Amniotic epithelial cell (primary cell): ENCODE measurements around the gene CXorf49B.
"Not testable (repeated sequence)": the region's sequence is repeated elsewhere in the genome, so short reads cannot be mapped to it uniquely, and the experiment has no call there.

Experiments
- DNase-seq: peaks from one replicate; pipeline ENCODE4 v3.0.0-alpha.2; 2010; ENCODE audit warnings: low read depth

The CXorf49B gene

GRCh38 chrX:71763049-71763448 lies at the start of gene CXorf49B:
Gene CXorf49B (plus strand): TSS chrX:71763349. CDS start chrX:71763424, 75 bp downstream.
- DNase-seq, result not testable (repeated sequence)

GRCh38 chrX:71714064-71714463 lies 49.1 kb upstream of the CXorf49B start:
- not testable (repeated sequence) for DNase-seq

GRCh38 chrX:71715551-71715950 lies 47.6 kb upstream of the CXorf49B start:
- not testable (repeated sequence) for DNase-seq

GRCh38 chrX:71716323-71716722 lies 46.8 kb upstream of the CXorf49B start:
- not testable (repeated sequence) for DNase-seq

GRCh38 chrX:71718185-71718584 lies 45.0 kb upstream of the CXorf49B start, which contains the start of gene CXorf49:
Gene CXorf49 (minus strand): TSS chrX:71718285. CDS start chrX:71718151, 134 bp downstream.
- DNase-seq, result not testable (repeated sequence)

GRCh38 chrX:71719195-71719594 lies 44.0 kb upstream of the CXorf49B start:
- not testable (repeated sequence) for DNase-seq

GRCh38 chrX:71720289-71720886 lies 42.8 kb upstream of the CXorf49B start:
- DNase-seq, result not testable (repeated sequence)

GRCh38 chrX:71760688-71761281 lies 2.4 kb upstream of the CXorf49B start:
- DNase-seq, result not testable (repeated sequence)

GRCh38 chrX:71764832-71765231 lies 1.7 kb downstream of the CXorf49B start:
- not testable (repeated sequence) for DNase-seq

- DNase-seq, result not testable (repeated sequence)
These were observed 2.5 kb downstream of the CXorf49B start for GRCh38 chrX:71765613-71766012.

- DNase-seq, result not testable (repeated sequence)
These were observed 4.0 kb downstream of the CXorf49B start for GRCh38 chrX:71767134-71767533.

- DNase-seq, result not testable (repeated sequence)
These were observed 15.2 kb downstream of the CXorf49B start for GRCh38 chrX:71778322-71778721.

GRCh38 chrX:71782225-71782949 lies 19.2 kb downstream of the CXorf49B start:
- DNase-seq, result not testable (repeated sequence)

- not testable (repeated sequence) for DNase-seq
These were observed 19.8 kb downstream of the CXorf49B start for GRCh38 chrX:71782950-71783299.

GRCh38 chrX:71783569-71784347 lies 20.6 kb downstream of the CXorf49B start:
- not testable (repeated sequence) for DNase-seq

GRCh38 chrX:71784348-71784983 lies 21.3 kb downstream of the CXorf49B start:
- DNase-seq, result not testable (repeated sequence)

- not testable (repeated sequence) for DNase-seq
These were observed 43.3 kb downstream of the CXorf49B start for GRCh38 chrX:71806450-71806849.

- DNase-seq, result no peak
These were observed 46.7 kb downstream of the CXorf49B start for GRCh38 chrX:71809886-71810285.

GRCh38 chrX:71814123-71814912 lies 51.2 kb downstream of the CXorf49B start:
- no peak for DNase-seq

- no peak for DNase-seq
These were observed 52.2 kb downstream of the CXorf49B start for GRCh38 chrX:71815121-71815905.
